Measurements from ENCODE around the gene MLF2.

The MLF2 gene, protein sequence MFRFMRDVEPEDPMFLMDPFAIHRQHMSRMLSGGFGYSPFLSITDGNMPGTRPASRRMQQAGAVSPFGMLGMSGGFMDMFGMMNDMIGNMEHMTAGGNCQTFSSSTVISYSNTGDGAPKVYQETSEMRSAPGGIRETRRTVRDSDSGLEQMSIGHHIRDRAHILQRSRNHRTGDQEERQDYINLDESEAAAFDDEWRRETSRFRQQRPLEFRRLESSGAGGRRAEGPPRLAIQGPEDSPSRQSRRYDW

DNA sequence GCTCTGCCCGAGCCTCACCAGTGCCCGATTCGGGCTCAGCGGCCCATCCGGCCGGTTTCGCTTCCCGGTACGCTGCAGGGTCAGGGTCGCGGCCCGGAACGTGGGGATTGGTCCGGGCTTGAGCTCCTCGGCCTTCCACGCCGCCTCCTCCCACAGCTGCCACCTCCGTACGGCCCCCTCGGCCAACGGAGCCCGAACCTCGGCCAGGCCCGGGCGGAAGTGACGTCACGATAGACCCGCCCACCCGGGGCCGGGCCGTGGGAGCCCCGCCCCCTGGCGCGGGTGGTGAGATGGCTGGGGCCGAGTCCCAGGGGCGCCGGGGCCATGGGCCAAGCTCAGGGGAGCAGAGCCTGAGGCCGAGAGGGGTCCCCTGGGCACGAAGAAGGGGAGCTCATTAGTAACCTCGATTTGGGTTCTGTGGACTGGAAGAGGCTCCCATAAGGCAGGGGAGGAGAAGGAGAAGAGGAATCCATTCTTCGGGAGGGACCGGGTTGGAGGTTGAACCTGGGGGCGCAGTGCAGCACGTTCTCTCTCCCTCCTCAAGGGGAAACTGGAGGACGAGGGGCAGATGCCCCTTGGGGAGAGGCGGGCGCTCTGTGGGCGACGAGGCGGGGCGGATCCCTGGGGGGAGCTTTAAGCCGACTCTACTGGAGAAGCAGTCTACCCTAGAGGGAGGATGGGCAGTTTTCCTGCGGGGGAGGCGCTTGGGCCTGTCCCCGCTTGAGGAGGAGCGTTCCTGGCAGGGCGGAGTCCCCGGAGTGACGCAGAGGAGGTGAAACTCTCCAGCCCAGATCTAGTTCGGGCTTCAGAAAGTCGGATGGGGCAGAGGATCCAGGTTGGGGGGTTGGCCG, at the start of gene MLF2:
TSS of gene MLF2 (minus strand) at position 221 of the 851 bp plus-strand sequence. CDS start 807 bp downstream, outside the sequence.
- H3K4me1 Mint-ChIP-seq (ENCODE audit: low read depth), result peaks cover 36% of the 10 kb centered on the region
- H3K27me3 Mint-ChIP-seq, result peaks cover 10% of the 10 kb centered on the region
- H3K4me3 Mint-ChIP-seq, result peak within 1 kb of the TSS; percentile 93
- H3K36me3 Mint-ChIP-seq (ENCODE audit: low read depth), result peaks cover 33% of the 10 kb centered on the region
- no peaks in the 10 kb centered on the region for H3K9me3 Mint-ChIP-seq
- peak within 1 kb of the TSS; percentile 96 for H3K27ac Mint-ChIP-seq

- Mint-ChIP-seq H3K27ac (peak overlapping the region; percentile 10), H3K9me3 (no peaks in the 10 kb centered on the region), H3K4me3 (no peak overlapping the region), H3K36me3 (ENCODE audit: low read depth) (no peaks in the 10 kb centered on the region), H3K4me1 (ENCODE audit: low read depth) (no peaks in the 10 kb centered on the region), H3K27me3 (peaks cover 5% of the 10 kb centered on the region)
Observed at GRCh38 chr12:6799147-6799546, 46.2 kb upstream of the MLF2 start.

DNA sequence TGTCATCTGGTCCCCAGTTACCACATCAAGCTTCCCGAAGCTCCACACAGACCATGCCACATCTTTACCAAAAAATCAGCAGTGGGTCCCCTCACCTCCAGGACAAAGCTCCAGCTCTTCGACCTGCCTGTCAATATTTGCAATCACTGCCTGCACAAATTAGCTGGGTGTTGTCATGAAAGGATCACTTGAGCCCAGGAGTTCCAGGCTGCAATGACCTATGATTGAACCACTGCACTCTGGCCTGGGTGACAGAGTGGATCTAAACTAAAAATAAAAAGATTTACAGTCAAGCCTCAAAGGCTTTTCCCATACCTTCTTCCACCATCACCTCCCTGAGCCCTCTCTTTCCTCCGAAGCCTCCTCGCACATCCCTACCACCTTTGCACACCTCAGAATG, 43.6 kb upstream of the MLF2 start:
- Mint-ChIP-seq H3K4me3 (no peak overlapping the region), H3K27me3 (peaks cover 8% of the 10 kb centered on the region), H3K9me3 (no peaks in the 10 kb centered on the region), H3K27ac (no peak overlapping the region), H3K4me1 (ENCODE audit: low read depth) (peaks cover 20% of the 10 kb centered on the region), H3K36me3 (ENCODE audit: low read depth) (no peaks in the 10 kb centered on the region)

DNA sequence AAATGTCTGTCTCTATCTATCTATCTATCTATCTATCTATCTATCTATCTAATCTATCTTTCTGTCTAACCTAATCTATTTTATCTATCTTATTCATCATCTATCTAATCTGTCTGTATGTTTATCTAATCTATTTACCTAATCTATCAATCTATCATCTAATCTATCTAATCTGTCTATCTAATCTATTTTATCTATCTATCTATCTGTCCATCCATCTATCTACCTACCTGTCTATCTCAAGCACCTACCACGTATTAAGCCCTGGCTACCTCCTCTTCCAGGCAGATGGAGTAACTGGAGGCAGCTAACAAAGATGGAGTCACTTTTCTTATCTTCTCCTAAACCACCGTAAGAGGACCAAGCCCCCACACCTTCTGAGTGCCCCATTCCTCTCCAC, 42.1 kb upstream of the MLF2 start:
- H3K4me3 Mint-ChIP-seq, result no peak overlapping the region
- no peaks in the 10 kb centered on the region for H3K36me3 Mint-ChIP-seq (ENCODE audit: low read depth)
- peaks cover 26% of the 10 kb centered on the region for H3K4me1 Mint-ChIP-seq (ENCODE audit: low read depth)
- H3K9me3 Mint-ChIP-seq, result no peaks in the 10 kb centered on the region
- H3K27ac Mint-ChIP-seq, result no peak overlapping the region
- peaks cover 11% of the 10 kb centered on the region for H3K27me3 Mint-ChIP-seq

DNA sequence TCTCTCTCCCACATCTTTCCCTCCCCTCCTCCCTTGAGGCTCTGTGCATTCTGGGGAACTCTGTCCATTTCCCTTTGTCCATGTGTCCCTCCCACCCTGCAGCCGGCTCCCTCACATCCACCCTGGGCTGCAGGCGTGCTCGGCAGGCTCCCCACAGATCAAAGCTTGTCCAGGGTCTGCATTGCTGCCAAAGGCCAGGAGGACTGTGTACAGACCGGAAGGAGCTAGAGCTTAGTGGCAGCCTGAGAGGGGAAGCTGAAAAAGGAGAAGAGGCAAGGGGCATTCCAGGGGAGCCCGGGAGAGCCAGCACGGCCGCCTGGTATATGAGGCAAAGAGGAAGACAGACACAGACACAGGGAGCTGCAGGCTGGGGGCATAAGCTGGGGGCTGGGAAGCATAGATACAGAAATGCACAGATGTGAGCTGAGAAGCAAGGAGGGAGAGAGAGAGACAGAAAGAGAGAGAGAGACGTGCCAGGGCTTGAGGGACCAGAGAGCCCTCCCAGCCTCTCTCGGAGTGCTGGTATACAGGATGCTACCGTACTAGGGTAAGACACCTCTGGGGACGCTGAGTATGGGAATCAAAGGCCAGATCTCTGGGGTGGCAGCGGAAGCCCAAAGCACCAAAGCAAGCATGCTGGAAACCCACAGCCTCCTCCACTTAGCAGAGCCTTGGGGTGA, 39.7 kb upstream of the MLF2 start:
- Mint-ChIP-seq H3K27me3 (peaks cover 14% of the 10 kb centered on the region), H3K9me3 (no peaks in the 10 kb centered on the region), H3K27ac (peak overlapping the region; percentile 51), H3K4me3 (peak overlapping the region; percentile 74), H3K36me3 (ENCODE audit: low read depth) (no peaks in the 10 kb centered on the region), H3K4me1 (ENCODE audit: low read depth) (peaks cover 45% of the 10 kb centered on the region)

GRCh38 chr12:6791931-6792520, 39.1 kb upstream of the MLF2 start:
- H3K27ac Mint-ChIP-seq, result peak overlapping the region; percentile 76
- H3K9me3 Mint-ChIP-seq, result no peaks in the 10 kb centered on the region
- H3K4me1 Mint-ChIP-seq (ENCODE audit: low read depth), result peaks cover 49% of the 10 kb centered on the region
- peak overlapping the region; percentile 74 for H3K4me3 Mint-ChIP-seq
- H3K27me3 Mint-ChIP-seq, result peaks cover 14% of the 10 kb centered on the region
- H3K36me3 Mint-ChIP-seq (ENCODE audit: low read depth), result no peaks in the 10 kb centered on the region

DNA sequence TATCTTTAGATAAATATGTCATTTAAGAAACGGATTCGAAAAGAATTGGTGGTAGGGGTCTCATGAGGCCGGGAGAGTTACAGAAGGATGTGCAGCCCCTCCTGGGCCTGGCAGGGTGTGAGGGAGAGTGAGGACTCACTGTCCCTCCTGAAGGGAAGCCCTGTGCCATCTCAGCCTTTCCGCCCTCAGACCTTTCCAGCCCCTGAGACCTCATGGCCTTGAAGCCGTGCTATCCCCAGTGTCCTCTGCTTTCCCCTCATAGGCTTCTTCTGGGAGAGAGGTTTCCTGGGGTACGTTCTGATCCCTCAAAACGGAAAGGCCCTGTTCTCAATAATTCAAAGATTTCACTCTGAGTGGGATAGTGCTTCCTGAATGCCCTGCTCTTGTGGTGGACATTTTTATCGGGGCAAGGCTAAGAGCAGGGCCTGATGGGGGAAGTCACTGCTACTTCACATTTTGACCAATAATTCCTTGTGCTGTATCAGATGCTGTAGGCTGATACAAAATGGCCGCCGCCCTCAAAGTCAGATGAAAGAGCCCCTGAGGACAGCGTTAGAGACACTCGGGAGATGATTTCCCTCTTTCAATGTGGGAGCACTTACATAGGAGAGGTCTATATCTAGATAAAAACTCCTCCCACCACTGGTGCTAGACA, 37.7 kb upstream of the MLF2 start:
- H3K27me3 Mint-ChIP-seq, result peaks cover 14% of the 10 kb centered on the region
- no peaks in the 10 kb centered on the region for H3K9me3 Mint-ChIP-seq
- peaks cover 61% of the 10 kb centered on the region for H3K4me1 Mint-ChIP-seq (ENCODE audit: low read depth)
- H3K36me3 Mint-ChIP-seq (ENCODE audit: low read depth), result no peaks in the 10 kb centered on the region
- H3K4me3 Mint-ChIP-seq, result peak overlapping the region; percentile 49
- H3K27ac Mint-ChIP-seq, result no peak overlapping the region

GRCh38 chr12:6788972-6789924, 36.3 kb upstream of the MLF2 start, which contains the start of gene CD4:
Gene CD4, plus strand, starts transcription at chr12:6789528. Its CDS starts 10,611 bp downstream, at chr12:6800139.
- Mint-ChIP-seq H3K36me3 (ENCODE audit: low read depth) (no peaks in the 10 kb centered on the region), H3K9me3 (no peaks in the 10 kb centered on the region), H3K4me3 (peak within 1 kb of the TSS; percentile 44), H3K27ac (peak within 1 kb of the TSS; percentile 56), H3K27me3 (peaks cover 9% of the 10 kb centered on the region), H3K4me1 (ENCODE audit: low read depth) (peaks cover 73% of the 10 kb centered on the region)

GRCh38 chr12:6787309-6787708, 34.4 kb upstream of the MLF2 start:
- no peak overlapping the region for H3K4me3 Mint-ChIP-seq
- H3K4me1 Mint-ChIP-seq (ENCODE audit: low read depth), result peaks cover 78% of the 10 kb centered on the region
- H3K36me3 Mint-ChIP-seq (ENCODE audit: low read depth), result no peaks in the 10 kb centered on the region
- H3K9me3 Mint-ChIP-seq, result no peaks in the 10 kb centered on the region
- H3K27ac Mint-ChIP-seq, result peak overlapping the region; percentile 37
- H3K27me3 Mint-ChIP-seq, result peaks cover 6% of the 10 kb centered on the region

DNA sequence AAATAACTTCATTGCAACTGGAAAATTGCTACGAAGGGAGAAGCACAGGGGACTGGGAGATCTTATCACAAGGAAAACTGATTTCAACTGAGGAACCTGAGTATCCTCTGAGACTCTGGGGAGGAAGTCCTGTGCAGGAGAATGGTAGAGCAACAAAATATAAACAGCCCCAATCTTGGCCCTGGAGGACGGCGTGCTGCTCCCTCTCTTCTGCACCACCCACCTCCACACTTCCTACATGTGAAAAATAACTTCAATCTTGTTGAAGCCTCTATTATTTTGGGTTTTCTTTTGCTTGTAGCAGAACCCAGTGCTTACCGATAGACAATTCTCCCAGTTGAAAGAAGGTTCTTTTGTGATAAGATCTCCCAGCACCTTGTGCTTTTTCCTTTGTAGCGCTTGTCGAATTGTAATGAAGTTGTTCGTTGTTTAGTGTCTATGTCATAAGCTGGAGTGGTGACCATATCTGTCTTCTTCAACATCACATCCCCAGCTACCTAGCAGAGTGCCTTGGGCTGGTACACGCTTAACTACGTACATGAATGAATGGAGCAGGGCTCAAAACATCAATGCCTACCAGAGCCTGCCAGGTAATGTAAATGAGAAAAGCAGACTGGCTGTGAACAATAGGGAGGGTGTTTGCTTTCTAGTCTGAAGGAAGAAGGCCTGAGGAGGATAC, 33.6 kb upstream of the MLF2 start:
- H3K27ac Mint-ChIP-seq, result peak overlapping the region; percentile 37
- peaks cover 6% of the 10 kb centered on the region for H3K27me3 Mint-ChIP-seq
- no peaks in the 10 kb centered on the region for H3K36me3 Mint-ChIP-seq (ENCODE audit: low read depth)
- H3K4me1 Mint-ChIP-seq (ENCODE audit: low read depth), result peaks cover 78% of the 10 kb centered on the region
- H3K9me3 Mint-ChIP-seq, result no peaks in the 10 kb centered on the region
- H3K4me3 Mint-ChIP-seq, result peak overlapping the region; percentile 37

GRCh38 chr12:6784761-6785160, 31.8 kb upstream of the MLF2 start:
- H3K4me1 Mint-ChIP-seq (ENCODE audit: low read depth), result peaks cover 88% of the 10 kb centered on the region
- no peak overlapping the region for H3K4me3 Mint-ChIP-seq
- H3K27ac Mint-ChIP-seq, result no peak overlapping the region
- H3K36me3 Mint-ChIP-seq (ENCODE audit: low read depth), result no peaks in the 10 kb centered on the region
- H3K27me3 Mint-ChIP-seq, result peaks cover 3% of the 10 kb centered on the region
- no peaks in the 10 kb centered on the region for H3K9me3 Mint-ChIP-seq

- Mint-ChIP-seq H3K27ac (no peak overlapping the region), H3K27me3 (peaks cover 3% of the 10 kb centered on the region), H3K9me3 (no peaks in the 10 kb centered on the region), H3K4me1 (ENCODE audit: low read depth) (peaks cover 88% of the 10 kb centered on the region), H3K4me3 (no peak overlapping the region), H3K36me3 (ENCODE audit: low read depth) (no peaks in the 10 kb centered on the region)
Observed at GRCh38 chr12:6784296-6784695, 31.4 kb upstream of the MLF2 start.

GRCh38 chr12:6783828-6784227, 30.9 kb upstream of the MLF2 start:
- peaks cover 3% of the 10 kb centered on the region for H3K27me3 Mint-ChIP-seq
- peak overlapping the region; percentile 72 for H3K27ac Mint-ChIP-seq
- H3K4me1 Mint-ChIP-seq (ENCODE audit: low read depth), result peaks cover 88% of the 10 kb centered on the region
- H3K4me3 Mint-ChIP-seq, result no peak overlapping the region
- H3K36me3 Mint-ChIP-seq (ENCODE audit: low read depth), result peaks cover under 1% of the 10 kb centered on the region
- H3K9me3 Mint-ChIP-seq, result no peaks in the 10 kb centered on the region
